GM10266 (cell line): ENCODE measurements around the gene IGF2R.

ENCODE experiments used
- DNase-seq: peaks from one replicate; pipeline ENCODE4 v3.0.0; 2012; ENCODE audit errors: extremely low spot score
- TF ChIP-seq, protein P1 (sequence below): IDR thresholded peaks from 2 replicates; pipeline ENCODE4 v1.5.1; 2012; ENCODE audit warnings: mild to moderate bottlenecking, low read depth; ENCODE audit not compliant: control insufficient read depth, insufficient read depth; ENCODE audit errors: missing control alignments

The IGF2R gene

DNA sequence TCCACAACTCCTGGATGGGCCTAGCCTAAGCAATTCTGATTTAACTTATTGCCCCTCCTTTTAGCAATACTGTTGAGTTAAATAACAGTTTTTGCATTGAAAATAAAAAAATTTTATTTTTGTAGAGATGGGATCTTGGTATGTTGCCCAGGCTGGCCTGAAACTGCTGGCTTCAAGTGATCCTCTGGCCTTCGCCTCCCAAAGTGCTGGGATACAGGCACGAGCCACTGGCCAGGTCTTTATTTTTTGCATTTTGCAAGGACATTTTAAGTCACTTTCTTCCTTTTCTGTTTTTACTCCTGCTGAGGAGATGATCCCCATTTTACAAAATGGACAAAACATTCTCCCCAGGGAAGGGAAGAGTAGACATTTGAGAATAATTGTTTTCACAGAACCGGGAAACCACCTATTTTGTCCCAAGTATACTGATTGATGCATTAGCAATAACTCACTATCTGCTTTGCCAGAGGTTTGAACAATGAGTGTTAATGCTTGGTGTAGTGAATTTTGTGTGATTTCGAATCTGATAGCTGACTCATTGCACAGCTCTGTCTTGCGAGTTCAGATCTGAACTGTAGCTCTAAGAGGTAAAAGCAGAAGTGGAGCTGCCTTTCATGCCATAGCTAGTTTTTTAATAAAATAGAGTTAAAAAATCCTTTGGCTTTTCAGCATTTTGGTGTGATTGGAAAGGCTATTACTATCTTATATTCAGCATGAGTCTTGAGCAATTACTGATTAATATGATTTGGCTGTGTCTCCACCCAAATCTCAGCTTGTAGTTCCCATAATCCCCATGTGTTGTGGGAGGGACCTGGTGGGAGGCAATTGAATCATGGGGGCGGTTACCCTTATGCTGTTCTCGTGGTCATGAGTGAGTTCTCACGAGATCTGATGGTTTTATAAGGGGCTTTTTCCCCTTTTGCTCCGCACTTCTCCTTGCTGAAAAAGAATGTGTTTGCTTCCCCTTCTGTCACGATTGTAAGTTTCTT is 20.9 kb downstream of the IGF2R start:
- TF ChIP-seq, protein P1, sequence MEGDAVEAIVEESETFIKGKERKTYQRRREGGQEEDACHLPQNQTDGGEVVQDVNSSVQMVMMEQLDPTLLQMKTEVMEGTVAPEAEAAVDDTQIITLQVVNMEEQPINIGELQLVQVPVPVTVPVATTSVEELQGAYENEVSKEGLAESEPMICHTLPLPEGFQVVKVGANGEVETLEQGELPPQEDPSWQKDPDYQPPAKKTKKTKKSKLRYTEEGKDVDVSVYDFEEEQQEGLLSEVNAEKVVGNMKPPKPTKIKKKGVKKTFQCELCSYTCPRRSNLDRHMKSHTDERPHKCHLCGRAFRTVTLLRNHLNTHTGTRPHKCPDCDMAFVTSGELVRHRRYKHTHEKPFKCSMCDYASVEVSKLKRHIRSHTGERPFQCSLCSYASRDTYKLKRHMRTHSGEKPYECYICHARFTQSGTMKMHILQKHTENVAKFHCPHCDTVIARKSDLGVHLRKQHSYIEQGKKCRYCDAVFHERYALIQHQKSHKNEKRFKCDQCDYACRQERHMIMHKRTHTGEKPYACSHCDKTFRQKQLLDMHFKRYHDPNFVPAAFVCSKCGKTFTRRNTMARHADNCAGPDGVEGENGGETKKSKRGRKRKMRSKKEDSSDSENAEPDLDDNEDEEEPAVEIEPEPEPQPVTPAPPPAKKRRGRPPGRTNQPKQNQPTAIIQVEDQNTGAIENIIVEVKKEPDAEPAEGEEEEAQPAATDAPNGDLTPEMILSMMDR, result no peak
- no peak for DNase-seq

DNA sequence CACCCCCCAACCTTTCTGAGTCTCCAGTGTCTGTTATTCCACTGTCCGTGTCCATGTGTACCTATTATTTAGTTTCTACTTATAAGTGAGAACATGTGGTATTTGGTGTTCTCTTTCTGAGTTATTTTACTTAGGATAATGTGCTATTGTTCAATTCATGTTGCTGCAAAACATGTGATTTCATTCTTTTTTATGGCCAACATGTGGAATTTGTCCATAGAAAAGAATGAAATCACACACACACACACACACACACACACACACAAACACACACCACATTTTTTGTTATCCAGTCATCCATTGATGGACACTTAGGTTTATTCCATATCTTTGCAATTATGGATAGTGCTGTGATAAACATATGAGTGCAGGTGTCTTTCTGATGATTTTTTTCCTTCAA is 23.5 kb downstream of the IGF2R start:
- TF ChIP-seq, protein P1, result no peak
- no peak for DNase-seq

DNA sequence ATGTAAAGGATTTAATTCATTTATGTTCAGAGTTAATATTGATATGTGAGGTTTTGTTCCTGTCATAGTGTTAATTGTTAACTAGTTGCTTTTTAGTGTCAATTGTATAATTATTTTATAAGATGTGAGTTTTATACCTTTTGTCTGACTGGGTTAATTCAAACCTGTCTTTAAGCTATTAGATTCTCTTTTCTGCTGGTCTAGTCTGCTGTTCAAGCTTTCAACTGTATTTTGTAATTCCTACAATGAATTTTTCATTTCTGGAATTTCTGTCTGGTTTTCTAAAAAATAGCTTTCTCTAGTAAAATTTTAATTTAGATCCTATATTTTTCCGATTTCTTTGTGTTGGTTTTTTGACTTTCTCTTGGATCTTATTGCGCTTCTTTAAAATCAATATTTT is 26.5 kb downstream of the IGF2R start:
- no peak for DNase-seq
- TF ChIP-seq, protein P1, result no peak

DNA sequence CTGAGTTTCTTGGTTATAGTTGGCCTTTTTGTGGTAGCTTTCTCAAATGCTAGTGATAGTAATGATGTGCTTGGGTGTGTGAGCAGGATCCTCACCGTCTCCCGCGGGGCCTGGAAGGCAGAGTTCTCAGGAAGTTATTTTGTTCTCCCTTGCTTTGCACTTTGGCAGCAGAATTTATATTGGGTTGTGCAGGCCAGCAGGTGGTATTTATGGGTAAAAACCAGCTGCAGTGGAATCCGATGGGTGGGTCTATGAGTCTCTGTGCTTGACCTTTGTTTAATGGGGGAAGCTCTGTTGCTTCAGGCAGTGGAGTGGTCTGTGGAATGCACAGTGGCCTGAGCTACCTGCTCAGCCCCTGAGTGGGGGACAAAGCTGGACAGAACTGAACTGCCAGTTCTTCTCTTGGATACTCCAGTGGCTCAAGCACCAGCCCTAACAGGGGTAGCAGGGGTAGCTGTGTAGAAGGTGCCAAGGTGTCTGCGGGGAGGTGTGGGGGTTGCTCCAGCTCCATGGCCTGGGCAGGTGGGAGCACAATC is 27.3 kb downstream of the IGF2R start:
- no peak for DNase-seq
- TF ChIP-seq, protein P1, result no peak

DNA sequence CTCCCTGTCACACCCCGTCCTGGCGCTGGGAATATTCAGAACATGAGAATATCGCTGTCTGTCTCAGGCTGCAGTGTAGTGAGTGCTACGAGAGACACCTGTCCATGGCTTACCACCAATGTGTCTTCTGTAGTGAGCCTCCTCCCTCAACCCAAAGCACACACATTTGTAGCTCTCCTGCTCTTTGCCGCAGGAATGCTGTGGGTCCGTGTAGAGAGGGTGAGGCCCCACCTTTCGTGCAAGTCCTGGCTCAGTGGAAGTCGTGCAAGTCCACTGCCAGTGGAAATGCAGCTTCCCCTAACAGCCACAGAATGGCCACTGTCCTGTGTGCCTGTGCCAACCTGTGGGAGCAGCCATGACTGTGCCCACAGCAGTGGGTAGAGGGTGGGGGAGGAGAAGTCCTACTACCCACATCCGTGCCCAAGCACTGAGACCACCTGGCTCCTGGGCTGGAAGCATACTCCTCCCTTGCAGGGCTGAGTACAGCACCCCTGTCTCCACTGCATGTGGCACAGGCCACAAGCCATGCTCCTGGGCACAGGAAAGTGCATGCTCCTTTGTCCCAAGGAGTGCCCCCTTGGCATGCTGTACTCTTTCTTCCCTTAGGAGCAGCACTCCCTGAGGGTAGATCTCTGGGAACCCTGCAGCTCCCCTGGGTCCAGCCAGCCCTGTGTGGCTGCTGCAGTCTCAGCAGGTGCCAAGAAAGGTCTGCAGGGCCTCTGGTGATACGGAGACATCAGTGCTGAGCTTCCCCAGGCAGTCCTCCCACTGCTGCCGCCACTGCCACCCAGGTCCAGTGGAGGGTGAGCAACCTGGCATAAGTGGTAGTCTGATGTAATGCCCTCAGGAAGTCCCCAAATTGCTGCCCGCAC is 28.0 kb downstream of the IGF2R start:
- no peak for DNase-seq
- TF ChIP-seq, protein P1, result no peak

DNA sequence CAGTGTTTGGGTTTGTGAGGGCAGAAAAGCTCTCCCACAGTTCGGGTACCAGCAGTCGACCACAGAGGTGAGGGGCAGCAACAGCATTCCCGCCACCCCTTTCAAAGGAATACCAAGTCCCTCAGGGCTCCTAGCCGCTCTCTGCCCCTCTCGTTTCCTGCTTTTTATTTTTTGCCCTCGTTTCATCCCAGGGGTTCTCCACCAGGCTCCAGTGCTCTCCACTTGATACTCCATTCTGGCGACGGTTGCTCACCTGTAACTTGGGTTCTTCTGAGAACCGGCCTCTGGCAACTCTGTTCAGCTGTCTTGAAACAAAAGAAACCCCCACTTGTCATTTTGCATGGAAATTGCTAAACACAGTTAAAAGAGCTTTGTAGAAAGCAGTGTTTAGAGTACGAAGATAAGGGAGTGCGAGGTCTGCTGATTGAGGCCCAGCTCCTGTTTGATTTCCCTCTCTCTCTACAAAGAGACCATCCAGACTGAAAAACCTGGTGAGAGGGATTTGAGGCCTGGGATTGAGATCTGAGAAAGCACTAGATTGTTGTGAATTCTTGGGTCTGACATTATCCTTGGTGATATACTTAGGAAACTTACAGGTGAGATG is 28.7 kb downstream of the IGF2R start:
- TF ChIP-seq, protein P1, result no peak
- no peak for DNase-seq
